Frontal cortex (tissue), 4 donors: Measurements from ENCODE around the gene MYO18B. TPM values are rescaled to one million over a fixed set of nuclear protein-coding genes. Genes with fewer than 3 reads are reported as not detected.
A peak's percentile ranks its signal among the peaks of the same experiment; 100 is the strongest.

Experiments used
- DNase-seq, 2 donors: peaks; one replicate each; pipeline ENCODE4 v3.0.0; 2012; ENCODE audit warnings: low spot score in 2 of 2
- FAIRE-seq: peaks from 2 replicates; lab custom pipeline; 2012; peaks lifted over from hg19 to GRCh38; lab: Jason Lieb, UNC
- total RNA-seq: library from RNA; depleted of rRNA; stranded (reverse); fragments of >200 nt; gene quantifications from one replicate; pipeline ENCODE4 v1.2.3, GENCODE V29; 2014
- donor health status: control.
- donor health status: control.
- donor health status: control.

Gene MYO18B
- total RNA-seq, 1 donor from 2014 or later: not detected

DNA sequence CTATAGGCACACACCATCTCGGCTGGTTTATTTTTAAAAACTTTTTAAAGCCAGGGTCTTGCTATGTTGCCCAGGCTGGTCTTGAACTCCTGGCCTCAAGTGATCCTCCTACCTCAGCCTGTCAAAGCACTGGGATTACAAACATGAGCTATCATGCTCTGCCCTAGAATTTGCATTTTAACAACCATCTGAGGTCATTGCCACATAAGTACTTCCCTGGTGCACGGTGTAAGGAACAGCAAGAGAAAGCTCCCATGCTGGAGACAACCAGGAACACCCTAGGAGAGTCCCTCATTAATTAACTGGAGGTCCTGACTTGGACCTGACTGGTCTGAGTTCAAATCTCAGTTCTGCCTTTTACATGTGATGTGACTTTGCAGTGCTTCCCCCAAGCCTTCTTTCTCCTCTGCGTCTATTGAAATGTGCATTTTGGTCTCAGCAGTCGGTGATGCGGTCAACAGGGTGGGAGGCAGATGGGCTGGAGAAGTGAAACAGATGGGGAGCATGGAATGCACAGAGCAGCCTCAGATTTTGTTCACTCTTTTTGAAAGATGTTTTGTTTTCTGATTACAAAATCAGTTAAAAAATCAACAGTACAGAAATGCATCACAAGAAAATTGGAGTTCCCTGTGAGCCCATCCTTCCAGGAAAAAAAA is 146.5 kb downstream of the MYO18B start:
- FAIRE-seq (no peak), DNase-seq (no peak)

DNA sequence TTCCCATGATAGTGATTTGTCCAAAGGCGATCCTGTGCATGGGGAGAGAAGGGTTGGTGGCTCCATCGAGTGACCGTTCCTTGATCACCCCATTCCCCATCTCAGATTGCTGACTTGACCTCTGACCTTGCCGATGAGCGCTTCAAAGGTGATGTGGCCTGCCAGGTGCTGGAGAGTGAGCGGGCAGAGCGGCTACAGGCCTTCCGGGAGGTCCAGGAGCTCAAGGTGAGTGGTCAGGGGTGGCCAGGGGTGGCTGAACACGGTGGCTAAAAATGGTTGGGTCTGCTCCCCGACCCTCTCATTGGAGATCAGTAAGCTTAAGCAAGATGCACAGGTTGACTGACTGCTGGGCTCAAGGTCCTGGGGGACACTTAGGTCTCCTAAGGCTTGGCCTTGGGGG is 148.7 kb downstream of the MYO18B start:
- FAIRE-seq (no peak), DNase-seq (no peak)

DNA sequence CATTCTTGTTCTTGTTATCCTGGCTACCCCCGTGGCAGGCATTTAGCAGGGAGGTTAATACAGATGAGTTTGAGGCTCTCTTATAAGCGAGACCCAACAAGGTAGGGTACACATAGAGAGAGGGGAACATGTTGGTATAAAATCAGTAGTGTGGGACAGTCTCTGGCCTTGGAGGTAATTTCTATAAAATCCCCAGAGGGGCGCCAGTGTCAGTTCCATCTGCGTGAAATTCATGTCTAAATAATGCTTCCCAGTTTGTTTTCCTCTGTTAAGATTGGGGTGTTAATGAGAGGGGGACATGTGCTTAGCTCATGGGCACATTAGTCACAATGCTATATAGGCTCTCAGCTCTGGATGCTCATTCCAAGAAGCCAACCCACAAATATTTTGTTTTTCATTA is 150.7 kb downstream of the MYO18B start:
- FAIRE-seq (no peak), DNase-seq (no peak)

DNA sequence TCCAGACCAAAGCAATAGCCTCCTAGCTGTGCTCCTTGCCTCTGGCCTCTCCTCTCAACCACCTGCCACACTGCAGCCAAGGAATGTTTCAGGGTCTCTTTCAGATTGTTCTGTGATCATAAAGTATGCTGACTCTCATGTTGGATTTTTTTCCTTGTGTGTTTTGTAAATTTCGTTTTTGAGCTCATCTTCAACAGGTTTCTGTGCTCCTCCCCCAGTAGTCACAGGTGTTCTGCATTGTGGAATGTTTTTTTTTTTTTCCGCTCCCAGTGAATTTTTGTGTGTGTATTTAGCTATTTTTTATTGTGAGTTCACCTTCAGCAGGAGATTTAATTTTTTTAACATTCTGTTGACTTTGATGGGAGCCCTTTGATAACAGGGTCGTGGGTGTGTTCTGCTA is 153.7 kb downstream of the MYO18B start:
- DNase-seq (no peak), FAIRE-seq (no peak)

DNA sequence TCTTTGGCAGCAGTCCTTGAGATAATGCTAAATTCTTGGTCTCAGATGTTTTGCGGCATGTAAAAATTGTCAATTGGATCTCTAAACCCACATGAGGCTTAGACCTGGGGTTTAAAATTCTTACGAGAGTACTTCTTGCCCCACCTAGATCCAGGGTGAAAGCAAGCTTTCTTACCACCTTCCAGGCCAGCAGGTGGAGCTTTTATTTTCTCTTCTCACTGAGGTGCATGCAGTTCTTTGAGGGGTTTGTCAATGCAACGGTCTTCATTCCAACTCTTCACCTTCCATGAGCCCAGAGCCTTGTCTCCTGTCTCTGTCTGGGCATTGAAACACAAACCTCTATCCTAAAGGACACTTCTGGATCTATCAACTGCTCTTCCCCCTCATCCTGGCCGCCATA is 154.1 kb downstream of the MYO18B start:
- DNase-seq (no peak), FAIRE-seq (no peak)

DNA sequence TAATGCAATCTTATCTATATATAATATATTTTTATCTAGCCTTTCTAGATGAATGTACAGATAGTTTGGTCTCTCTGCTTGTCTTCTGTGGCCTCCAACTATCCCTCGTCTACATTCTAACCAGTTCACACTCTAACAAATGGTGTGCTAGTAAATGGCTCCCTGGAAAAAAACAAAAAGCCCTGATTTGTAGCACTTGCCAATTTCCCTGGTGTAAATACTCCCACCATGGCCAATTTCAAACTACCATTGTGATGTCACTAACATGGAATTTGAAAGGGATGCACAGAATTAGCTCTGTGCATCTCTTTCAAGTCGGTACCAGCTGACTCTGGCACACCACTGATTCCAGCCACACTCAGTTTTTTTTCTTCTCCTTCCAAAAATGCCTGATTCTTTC is 154.6 kb downstream of the MYO18B start:
- no peak for DNase-seq
- FAIRE-seq: no peak

DNA sequence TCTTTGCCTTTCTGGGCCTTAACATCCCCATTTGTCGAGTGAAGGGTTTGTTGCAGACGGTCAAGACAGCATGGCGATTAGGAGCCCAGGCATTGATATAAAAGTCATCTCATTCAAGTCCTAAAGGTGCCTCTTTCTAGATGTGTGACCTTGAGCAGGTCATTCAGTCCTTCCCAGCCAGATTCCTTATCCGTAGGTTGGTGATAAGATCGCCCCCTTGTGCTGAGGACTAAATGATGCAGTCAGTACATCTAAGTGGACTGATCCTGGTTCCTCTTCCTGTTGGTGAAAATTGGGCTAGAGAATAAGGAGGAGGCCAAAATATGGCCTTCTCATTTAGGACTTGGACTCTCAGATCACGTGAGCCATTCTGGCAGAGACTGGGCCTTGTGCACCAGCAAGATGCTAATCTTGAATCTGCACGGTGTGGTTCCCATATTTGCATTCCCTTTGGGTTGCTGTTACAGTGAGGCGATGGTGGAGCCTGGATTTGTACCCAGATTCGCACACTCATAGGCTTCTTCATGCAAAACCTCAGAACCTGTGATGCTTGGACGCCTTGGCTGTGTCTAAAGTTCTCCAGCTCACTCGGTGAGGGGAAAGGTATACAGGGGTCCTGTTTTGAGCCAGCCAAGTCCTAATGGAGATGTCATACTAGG is 156.8 kb downstream of the MYO18B start:
- no peak for FAIRE-seq
- DNase-seq: no peak

DNA sequence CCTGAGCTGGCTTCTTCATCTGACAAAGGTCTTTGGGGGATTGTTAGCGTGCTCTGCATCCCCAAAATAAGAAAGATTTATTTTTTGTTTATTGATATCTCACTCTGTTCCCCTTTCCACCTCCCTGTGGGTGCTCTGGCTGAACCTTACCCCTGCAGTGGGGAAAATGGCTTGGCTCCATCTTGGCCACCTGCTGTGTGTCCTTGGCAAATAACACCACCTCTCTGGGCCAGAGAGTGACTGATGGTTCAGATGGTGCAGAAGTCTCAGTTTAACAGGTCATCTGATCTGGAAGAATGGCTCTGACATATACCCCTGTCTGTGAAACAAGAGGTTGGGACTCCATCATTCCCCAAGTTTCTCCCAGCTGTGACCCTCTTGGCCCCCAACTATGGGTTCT is 157.6 kb downstream of the MYO18B start:
- DNase-seq (no peak), FAIRE-seq (no peak)

DNA sequence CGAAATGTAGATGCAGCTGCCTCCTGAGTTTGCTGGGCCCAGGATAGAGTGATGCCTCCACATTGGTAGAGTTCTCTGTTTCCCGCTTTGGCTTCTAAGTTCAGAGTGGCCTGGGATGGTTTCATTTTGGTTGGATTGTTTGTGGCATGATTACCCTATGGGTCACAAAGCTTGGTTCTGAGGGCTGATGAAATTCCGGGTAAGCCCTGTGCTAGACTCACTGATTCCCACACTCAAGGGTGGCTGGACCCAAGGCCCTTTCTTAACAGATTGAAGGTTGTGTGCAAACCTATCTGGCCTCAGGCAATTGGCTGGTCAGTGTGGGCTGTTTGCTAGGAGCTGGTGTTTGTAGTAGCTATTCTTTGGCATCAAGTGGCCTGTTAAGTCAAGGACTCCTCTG is 158.4 kb downstream of the MYO18B start:
- FAIRE-seq (no peak), DNase-seq (no peak)

DNA sequence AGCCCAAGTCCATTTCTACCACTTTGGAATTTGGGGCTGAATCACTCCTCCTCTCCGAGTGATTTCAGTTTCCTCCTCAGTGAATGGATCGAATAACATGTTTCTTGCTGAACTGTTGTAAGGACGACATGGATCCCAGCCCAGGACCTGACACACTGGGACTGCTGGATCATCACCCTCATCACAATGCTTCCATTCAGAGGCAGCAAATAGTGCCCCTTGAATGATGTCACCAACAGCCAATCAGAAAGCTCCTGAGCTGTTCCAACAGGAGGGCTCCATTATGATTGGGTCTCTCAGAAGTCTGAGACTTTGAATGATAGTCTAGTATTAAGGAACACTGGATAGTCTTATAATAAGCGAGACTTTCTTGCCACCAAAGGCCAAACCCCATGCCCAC is 158.9 kb downstream of the MYO18B start:
- DNase-seq: peak; percentile 51 to 63
- peak; percentile 90 for FAIRE-seq

DNA sequence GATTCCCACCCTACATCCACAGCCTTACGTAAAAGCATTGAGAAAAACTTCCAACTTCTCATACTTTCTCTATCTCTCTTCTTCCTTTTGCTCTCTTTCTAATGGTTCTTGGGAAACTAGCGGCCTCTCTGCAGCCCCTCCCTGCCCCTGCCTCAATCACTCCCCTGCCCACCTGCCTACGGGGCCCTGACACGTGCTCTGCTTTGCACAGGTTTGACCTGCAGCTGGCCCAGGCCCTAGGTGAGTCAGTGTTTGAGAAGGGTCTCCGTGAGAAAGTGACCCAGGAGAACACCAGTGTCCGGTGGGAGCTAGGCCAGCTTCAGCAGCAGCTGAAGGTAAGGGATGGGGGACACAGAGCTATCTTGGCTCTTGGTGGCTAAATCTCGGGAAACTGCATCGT is 160.4 kb downstream of the MYO18B start:
- DNase-seq (no peak), FAIRE-seq (no peak)

DNA sequence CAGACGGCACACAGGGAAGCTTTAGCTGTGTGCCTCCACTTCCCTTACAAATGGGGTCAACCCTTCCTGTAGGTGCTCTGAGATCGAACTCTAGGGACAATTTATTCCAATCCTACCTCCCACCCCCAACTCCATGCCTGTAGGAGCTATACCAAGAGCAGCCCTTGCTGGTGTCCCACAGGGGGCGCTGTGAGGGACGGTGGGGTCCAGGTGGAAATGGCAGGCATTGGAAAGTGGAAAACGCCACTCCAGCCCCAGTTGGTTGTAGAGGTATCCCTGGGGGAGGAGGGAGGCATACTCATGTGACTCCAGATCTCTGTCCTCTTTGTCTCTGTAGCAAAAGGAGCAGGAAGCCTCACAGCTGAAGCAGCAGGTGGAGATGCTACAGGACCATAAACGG is 161.3 kb downstream of the MYO18B start:
- FAIRE-seq (no peak), DNase-seq (no peak)

DNA sequence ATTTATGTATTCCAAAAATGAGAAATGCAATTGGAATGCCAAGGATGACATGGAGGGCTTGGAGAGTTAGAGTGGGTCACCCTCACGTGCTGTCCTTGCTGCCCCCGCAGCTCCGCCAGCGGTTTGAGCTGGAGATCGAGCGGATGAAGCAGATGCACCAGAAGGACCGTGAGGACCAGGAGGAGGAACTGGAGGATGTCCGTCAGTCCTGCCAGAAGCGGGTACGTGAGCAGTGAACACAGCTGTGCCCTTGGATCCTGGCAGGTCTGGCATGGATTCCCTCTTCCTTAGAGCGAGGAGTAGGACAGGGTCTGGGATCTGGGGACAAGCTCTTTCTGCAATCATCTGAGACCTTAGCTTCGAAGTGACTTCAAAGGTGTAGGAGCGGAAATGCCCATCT is 166.2 kb downstream of the MYO18B start:
- FAIRE-seq: no peak

DNA sequence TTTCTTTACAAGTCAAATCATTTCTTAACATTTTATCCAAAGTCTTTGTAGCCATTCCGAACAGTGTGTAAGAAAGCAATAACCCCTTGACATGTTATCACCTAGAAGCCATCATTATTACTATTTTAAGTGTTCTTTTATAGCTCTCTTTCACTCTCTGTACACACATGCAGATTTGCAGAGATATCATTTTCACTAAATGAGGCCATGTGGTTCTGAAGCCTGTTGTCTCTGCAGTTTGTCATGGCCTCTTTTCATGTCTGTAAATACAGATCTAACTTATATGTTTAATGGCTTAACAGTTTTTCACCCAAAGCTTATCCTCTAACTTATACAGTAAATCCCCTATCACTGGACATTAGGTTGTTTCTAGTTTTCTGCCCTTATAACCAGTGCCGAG is 166.8 kb downstream of the MYO18B start:
- no peak for FAIRE-seq

More for the DNA sequence above, 166.2 kb downstream of the MYO18B start:
- no peak for DNase-seq

DNA sequence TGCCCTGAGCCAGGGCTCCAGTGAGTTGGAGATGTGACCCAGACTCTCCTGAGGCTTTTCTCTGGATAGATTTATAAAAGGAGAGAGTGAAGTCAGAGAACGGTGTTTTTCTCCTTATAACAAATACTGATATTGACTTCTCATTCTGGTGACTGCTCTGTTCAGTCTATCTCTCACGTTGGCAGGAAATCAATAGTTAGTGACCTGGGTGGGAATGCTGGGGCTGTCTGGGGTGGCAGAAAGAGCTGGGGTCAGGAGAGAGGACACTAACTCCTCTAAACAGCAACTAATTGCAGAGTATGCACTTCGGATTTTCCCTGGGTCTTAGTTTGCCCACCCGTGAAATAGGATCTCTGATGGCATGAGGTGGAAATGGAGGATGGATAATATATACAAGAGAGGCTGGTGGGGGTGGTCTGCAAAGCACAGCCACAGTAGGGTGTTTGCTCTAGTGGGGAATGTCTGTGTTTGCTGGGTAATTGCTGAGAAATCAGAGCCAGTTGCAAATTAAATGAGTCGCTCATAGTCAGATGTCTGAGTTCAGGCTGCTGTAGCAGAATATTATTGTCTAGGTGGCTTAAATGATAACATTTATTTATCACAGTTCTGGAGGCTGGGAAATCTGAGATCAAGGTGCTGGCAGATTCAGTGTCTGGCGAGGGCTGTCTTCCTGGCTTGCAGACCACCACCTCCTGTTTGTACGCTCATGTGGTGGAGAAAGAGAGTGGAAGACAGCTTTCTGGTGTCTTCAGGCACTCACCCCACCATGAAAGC is 167.8 kb downstream of the MYO18B start:
- FAIRE-seq (no peak), DNase-seq (no peak)

More for the DNA sequence above, 166.8 kb downstream of the MYO18B start:
- no peak for DNase-seq

DNA sequence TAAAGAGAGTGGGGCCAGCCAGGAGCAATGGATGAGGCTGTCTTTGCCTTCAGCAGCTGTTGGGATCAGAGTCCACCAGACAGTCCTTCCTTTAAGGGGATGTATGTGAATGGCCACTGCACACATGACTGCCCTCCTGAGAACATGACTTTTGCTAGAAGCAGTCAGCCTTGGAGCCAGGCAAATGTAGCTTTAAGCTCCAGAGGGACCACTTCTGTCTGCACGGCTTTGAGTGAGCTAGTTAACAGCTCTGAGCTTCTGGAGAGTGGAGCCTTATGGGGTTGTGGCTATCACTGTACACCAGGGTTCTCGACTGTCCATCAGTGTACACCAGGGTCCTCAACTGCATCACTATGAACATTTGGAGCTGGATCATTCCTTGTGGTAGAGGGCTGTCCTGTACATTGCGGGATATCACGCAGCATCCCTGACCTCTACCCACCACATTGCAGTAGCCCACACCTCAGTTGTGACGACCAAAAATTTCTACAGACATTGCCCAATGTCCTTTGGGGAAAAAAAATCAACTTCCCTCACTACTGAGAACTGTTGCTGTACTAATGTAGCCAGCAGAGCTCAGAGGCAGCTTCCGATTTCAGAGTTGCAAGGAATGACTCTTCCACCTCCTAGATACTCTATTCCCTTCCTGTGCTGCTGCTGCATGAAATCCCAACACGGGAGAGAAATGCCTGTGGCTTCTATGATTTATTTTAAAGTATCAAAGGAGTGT is 169.4 kb downstream of the MYO18B start:
- no peak for DNase-seq
- no peak for FAIRE-seq

DNA sequence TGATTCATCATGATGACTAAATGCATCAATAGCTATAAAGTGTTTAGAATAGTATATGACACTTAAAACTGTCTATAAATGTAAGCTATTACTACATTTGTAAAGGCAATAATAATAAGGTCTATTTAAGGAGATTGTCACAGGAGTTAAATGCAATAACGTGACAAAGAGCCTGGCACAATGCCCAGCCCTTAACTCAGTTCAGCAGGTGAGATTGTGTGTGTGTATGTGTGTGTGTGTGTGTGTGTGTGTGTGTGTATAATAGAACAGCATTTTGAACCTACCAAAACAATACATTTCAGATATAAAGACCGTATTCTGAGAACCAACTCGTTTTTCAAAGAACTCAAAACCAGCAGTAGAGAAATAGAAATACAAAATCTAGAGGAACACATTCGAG is 177.5 kb downstream of the MYO18B start:
- DNase-seq (no peak), FAIRE-seq (no peak)

DNA sequence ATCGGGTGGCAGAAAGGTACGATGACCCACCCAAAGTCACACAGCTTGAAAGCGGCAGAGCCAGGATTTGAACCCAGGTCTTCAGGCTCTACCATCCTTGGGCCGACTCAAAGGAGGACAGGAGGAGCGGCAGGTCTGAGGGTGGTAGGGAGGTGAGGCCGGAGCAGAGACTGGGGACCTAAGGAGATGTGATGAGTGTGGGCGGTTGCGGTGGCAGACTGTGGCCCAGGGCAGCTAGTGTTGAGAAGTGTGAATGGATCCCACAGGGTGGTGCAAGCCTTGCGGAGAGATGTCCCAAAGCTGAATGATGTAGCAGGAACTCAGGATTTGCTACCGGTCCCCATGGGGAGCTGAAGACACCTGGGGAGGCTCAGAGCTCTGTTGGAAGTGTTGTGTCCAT is 180.2 kb downstream of the MYO18B start:
- FAIRE-seq: no peak
- DNase-seq: no peak

DNA sequence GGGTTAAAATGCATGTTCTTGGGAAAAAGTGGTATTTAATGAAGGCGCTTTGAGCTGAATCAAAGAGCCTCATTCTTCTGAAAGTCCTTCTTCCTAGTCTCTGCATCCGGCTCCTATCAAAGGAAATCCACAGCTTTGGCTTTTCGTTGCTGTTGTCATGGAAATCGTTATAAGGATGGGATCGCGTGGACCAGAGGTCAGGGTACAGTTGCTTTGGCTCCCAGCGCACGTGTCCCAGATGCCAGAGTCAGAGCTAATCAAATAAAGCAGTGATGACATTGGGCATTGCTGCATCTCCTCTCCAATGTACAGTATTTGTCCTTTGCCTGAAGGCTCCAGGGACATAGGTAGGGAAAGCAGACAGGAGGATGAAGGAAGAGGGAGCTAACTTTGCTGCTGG is 181.9 kb downstream of the MYO18B start:
- DNase-seq (no peak), FAIRE-seq (no peak)

DNA sequence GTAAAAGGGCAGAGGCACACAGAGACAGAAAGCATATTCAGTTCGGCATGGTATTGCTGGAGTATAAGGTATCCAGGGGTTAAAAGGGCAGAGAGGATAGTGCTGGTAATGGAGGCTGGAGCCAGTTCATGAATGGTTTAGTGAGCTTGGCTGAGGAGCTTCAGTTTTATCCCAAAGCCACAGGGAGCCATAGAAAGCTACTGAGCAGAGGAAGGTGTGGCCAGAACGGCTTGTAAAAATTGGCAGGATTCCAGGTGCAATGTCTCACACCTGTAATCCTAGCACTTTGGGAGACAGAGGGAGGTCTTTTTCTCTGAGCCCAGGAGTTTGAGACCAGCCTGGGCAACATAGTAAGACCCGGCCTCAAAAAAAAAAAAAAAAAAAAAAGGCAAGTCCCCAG is 186.1 kb downstream of the MYO18B start:
- DNase-seq (no peak), FAIRE-seq (no peak)
